ENCODE data around the gene PDE6C.

The PDE6C gene

GRCh38 chr10:93702210-93703001 lies 90.1 kb downstream of the PDE6C start, which contains the start of gene FRA10AC1:
FRA10AC1 (minus strand) TSS chr10:93702592; CDS start chr10:93700106, 2,486 bp downstream.
- DNase-seq (ENCODE audit: low spot score): peak; percentile 76

- no peak for DNase-seq (ENCODE audit: low spot score)
These were observed 90.7 kb downstream of the PDE6C start for GRCh38 chr10:93703066-93703465.

GRCh38 chr10:93703841-93704240 lies 91.5 kb downstream of the PDE6C start:
- DNase-seq (ENCODE audit: low spot score): no peak

- no peak for DNase-seq (ENCODE audit: low spot score)
These were observed 92.1 kb downstream of the PDE6C start for GRCh38 chr10:93704451-93704850.

GRCh38 chr10:93707623-93708022 lies 95.3 kb downstream of the PDE6C start:
- no peak for DNase-seq (ENCODE audit: low spot score)

DNA sequence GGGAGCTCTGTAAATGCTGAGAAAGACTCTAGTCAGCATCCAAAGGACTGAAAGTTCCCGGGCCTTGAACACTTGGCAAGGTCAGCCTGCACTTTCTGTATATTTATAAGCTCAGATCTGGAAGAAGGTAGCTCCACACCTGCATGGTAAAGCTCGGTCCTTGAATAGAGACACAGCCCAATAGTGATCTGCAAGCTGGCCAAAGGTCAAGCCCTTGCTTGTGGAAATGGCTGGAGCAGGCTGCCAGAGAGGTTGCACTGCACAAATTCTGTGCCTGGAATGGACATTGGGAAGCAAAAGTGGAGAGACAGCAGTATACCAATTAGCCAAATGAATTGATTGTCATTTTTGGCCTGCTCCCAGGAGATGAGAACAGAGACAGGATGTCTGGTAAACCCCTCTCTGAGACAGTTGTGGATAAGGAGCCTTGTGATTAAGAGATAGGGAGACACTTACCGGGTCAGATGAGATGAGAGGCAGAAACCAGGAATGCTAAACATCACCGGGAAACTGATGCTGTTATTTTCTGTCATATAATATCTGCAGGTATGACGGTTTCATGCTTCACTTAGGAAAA lies 98.1 kb downstream of the PDE6C start:
- DNase-seq (ENCODE audit: low spot score): no peak

DNA sequence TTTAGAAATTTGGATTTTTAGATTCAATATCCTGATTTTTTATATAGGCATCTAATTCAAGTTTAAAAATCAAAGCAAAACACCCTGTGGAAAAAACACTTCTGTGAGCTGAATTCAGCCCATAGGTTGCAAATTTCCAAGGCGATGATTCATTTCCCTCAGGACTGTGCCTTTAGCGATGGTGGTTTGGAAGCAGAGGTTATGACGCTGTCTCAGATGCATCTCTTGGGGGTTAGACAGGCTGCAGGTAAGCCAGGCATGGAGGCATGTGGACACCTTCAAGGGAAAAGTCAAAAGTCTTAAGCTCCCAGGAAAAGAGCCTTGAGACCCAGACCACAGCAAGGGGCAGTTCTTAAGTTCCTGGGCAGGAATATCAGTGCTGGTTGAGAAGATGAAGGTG lies 99.6 kb downstream of the PDE6C start:
- DNase-seq (ENCODE audit: low spot score): no peak

DNA sequence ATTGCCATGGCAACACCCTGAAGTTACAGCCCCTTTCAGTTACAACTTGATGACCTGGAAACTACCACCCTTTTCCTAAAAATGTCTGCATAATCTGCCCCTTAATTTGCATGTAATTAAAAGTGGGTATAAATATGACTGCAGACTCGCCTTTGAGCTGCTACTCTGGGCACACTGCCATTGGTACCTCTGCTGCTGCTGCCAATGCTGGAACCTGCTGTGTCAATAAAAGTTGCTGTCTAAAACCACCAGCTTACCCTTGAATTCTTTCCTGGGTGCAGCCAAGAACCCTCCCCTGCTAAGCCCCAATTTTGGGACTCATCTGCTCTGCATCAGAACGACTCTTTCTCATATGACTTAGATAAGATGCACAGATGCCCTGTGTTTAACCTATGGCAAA lies 100.3 kb downstream of the PDE6C start:
- no peak for DNase-seq (ENCODE audit: low spot score)

GRCh38 chr10:93715345-93715744 lies 103.0 kb downstream of the PDE6C start:
- no peak for DNase-seq (ENCODE audit: low spot score)
